NCI-H187 (cell line): ENCODE data around the gene RNF26.

Experiments
- DNase-seq, 2 experiments: peaks; one replicate each; lab custom pipeline; 2025; lab: John Stamatoyannopoulos, UW

RNF26 gene

DNA sequence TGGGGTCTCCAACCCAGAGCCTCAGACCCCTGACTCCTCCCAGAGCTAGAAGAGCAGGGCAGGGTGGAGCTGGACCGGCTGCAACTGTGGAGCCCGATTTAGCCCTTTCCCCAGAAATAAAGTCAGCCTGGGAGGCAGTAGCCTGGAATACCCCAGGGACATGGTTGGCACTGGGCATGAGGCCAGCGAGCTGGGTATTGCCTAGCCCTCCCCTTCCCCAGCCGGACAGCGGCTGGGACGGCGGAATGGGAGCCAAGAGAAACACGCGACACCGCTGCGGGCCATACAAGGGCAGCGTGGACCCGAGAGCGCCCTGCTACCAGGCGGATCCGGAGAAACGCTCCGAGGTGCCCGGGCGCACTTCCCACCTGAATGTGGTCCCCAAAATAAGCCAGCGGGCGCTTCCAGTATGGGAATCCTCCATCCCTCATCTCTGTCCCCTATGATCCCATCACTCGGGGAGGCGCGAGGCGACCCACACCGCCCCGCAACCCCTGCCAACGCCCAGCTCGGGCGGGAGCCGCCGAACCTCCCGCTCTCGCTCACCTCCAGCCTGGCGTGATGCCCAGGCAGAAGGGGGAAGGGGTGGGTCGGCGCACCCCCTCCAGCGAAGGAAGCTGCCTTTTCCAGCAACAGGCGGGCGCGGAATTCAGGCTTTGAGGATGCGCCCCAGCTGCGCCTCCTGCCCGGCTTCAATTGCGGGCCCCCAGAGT lies 18.2 kb upstream of the RNF26 start:
- no peak for DNase-seq

DNA sequence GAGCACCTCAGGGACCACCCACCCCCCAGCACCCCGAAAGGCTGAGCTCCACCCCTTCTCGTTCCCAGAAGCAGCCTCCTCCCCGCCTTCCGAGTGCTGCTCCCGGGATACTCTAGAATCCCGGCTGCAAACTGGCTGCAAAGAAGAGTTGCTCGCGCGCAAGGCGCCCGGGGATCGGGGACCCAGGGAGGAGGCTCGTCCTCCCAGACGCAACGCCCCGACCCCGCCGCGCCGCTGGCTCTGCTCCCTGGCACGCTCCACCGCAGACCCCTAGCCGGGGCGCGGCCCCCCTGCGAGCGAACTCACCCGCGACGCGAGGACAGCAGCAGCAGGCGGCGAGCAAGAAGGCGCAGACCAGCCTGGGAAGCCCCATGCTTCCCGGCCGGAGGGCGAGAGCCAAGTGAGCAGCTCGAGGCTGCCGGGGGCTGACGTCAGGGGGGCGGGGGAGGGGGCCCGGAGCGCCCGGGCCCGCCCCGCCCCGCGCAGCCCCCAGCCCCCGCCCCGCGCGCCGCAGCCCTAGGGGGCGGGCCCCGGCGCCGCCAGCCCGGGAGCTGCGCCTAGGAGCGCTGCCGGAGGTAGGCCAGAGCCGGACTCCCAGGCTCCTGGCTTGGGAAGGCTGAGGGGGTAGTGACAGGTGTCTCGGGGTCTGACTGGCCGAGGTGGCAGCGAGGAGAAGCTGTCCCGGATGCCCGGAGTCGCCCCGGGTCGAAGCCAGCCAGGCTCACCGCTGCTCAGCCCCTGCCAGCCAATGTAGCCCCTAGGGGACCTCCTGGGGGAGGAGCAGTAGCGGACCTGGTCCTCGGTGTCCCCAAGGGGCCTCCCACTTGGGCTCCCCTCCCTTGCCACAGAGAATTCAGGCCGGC lies 17.4 kb upstream of the RNF26 start, which contains the start of gene MCAM:
TSS of gene MCAM (minus strand) at position 402 of the 863 bp plus-strand sequence. CDS start at position 373, 29 bp downstream.
- DNase-seq = no peak

DNA sequence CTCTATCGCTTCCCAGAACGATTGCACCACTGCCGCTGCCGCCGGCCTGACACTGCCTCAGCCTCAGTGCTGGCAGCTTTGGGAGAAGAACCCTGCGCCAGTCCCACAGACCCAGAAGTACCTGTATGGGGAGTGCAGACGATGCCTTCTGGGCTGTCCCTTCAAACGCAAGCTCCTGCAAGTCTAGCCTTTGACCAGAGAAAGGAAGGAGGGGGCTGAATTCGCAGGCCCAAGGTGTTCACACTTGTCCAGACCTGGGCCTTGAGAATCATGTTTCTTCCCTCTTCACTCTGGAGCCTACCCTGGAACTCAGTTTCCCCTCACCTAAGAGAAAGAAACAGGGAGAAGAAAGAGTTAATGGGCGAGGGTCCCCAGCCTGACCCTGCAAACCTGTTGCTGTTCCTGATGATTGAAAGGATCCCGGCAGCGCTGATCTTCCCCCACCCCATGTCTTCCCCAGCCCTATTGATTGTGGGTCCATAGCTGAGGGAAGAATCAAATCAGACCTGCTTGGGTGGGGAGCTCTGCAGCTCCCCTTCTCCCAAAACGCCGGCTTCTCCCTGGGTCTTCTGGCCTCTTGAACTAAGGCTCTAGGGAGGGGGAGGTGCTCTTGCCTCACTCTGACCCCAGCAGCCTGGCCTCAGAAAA lies 16.6 kb upstream of the RNF26 start:
- DNase-seq = no peak

DNA sequence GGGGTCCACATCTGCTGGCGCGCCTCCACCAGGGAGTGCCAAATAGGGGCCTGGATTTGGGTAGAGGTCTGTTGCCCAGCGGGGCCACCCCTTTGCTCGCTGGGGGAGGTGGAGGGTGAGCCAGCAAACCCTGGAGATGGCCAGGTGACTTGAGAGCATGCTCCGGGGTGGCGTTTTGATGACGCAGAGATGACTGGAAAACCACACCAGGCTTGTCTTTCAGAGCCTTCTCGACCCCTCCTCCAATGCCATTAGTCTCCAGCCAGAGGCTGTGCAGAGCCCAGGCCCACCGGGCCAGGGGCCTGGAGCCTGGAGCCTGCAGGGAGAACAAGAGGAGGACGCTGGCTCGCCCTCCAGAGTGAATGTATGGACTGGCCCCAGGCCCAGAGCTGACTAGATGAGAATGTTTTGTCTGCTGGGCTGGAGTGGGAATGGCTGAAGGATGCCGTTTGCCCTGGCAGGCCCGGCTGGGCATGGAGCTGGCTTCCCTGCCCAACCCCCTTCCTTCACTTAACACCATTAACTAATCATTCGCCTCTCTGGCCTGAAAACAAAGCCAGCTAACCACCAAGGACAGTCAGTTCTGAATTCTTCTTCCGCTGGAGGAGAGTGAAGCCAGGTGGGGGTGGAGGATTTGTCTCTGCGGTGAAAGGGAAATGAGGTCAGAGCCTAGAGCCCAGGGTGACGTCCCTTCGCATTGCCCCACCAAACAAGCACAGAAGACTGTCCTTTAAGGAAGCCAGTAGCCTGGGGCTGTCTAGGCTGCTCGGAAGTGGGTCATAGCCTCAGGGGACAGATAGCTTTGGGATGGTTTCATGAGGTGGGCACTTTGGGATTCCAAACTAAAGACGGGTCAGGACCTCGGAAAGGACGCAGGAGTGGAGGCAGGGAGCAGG lies 15.8 kb upstream of the RNF26 start:
- no peak for DNase-seq

DNA sequence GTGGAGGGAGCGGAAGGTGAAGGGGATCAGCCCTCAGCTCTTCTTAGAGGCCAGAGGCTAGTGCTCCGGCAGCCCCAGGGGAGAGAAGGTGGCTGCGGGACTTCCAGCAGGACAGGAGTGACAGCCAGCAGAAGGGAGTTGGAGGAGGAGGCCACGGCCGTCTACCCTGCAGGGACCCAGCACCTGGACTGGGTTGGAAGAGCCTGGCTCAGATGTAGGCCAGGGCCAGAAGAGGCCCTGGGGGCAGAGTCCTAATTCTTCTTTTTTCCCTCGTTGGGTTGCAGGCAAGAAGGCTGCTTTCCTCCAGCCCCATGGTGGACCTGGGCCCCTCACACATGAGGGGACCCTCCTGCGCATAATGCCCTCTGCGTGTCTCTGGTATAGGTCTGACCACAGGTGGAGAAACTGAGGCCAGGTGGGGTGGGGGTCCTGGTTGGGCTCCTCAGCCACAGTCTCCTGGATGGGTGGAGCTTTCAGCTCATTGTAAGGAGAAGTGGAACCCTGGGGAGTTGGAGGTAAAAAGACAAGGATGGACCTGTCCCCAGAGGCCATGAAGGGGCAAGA lies 15.1 kb upstream of the RNF26 start:
- no peak for DNase-seq

DNA sequence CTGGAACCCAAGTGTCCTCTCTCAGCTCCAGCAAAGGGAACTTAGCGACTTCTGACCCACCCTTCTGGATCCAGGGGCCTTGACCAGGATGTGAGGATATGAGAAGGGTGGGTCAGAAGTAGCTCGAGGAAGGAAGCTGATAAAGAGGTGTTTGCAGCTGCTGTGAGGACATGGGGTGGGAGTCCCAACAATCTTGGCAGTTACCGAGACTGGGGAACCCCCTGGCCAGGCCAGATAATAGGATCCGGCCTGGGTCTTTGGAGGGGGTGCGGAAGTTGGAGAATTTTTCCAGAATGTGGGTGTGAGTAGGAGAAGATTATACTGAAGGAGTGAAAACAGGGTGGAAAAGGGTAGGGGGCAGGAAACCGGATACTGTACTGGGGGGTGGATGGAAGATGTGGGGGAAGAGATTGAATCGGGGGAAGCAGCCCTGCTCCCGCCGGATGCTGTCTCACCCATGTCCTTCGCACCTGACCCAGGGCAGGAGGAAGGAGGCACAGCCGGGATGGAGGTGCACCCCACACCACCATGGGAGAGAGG lies 14.6 kb upstream of the RNF26 start:
- DNase-seq = no peak

DNA sequence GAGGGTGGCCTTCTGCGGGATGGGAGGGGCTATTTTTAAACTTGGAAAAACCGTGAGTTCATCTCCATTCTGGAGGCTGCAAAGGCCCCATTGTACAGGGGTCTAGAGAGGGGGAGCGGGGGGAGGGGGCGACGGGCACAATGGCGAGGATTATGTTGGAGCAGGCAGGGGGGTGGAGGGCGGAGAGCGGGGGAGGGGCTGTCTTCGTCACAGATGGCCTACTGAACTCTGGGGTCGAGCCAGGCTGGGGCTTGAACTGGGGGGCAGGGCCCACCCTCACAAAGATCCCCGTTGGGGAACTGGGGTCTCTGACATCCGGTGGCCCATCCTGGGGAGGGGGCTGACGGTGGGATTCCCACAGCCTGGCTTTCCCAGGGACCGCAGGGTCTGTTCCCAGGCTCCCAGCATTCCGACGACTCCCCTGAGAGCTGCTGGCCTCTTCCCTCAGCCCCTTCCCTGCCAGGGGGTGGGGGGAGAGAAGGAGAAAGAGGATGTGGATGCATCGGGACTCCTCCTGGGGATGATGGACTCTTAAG lies 14.0 kb upstream of the RNF26 start:
- DNase-seq = no peak

DNA sequence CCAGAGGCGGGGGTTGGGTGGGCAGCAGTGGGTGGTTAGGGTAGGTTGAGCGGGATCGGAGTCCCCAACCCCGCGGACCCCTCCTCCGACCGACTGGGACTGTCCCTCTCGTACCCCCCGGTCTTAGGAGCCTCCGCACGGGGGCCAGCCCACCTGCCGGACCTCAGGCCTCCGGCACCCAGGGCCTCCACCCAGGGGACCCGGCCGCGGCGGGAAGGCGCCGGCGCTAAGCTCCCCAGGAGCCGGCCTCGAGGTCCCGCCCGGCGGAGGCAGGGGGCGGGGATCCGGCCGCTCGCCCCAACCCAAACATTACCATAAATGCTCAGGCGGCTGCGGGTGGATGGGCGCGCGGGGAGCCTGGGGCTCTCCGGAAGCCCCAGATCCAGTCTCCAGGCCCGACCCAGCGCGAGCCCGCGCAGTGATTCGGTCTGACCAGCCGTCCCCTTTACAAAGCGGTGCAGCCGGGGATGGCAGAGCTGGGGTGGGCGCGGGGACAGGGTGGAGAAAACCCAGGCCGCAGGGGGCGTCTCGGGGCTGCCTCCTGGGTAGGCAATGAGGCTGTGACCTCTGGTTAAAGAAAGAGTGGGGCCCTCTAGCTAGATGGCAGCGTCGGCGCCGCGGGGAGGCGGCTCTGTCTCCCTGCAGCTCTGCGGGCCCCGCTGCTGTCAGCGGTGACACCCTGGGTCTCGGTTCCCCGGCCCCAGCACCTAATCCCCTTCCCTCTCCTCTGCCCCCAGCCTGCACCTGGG lies 13.4 kb upstream of the RNF26 start:
- DNase-seq = no peak

DNA sequence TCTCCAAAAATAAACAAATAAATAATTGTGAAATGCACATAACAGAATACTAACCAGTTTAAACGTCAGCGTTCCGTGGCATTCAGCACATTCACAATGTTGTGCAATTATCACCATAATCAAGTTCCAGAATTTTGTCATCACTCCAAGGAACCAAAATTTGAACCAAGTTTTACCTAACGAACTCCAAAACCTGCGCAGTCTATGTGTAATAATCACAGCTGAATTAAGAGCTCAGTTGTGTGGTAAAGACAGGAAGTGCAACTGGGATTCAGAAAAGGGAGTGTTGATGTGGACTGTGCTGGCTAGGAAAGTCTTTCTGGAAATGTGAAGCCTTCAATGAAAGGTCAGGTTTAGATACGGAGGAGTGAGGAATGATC lies 12.0 kb upstream of the RNF26 start:
- DNase-seq = no peak

DNA sequence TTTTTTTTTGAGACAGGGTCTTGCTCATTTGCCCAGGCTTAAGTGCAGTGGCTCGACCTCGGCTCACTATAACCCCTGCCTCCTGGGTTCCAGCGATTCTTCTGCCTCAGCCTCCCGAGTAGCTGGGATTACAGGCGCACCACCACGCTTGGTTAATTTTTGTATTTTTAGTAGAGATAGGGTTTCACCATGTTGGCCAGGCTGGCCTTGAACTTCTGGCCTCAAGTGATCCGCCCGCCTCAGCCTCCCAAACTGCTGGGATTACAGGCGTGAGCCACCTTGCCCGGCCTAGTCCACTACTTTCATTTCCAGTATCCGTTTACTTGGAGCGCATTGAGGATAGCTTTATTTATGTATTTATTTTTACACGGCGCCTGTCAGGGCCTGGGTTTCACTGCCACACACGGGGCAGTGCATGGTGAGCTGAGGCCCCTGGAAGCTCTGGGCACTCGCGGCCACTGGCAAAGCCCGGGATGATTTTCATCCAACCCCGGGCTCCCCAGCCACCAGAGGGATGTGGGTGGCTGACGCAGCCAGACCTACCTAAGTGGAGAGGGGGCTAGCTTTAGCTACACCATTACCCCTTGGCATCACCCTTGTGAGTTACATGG lies 11.3 kb upstream of the RNF26 start:
- DNase-seq = no peak

DNA sequence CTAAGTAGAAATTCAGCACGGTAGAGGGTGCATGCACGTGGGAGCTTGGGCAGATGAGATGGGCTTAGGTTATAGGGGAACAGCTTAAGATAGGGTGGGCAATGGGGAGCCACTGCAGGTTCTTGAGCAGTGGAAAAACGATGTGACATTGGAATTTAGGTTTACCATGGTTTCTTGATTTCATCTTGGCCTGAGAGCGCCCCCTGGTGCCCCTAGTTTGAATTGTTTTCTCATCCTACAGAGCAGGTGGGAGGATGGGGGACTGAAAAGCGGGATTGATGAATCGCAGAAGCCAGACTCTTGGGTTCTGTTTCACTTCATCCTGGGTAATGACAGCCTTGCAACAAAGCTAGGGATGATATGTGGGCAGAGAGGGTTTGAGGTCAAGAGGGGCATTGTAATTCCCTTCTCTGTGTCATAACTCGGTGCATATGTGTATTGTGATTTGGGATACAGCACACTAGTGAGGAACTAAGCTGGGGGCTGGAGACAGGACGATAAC lies 10.7 kb upstream of the RNF26 start:
- peak in 1 of 2 experiments; percentile 46 for DNase-seq

DNA sequence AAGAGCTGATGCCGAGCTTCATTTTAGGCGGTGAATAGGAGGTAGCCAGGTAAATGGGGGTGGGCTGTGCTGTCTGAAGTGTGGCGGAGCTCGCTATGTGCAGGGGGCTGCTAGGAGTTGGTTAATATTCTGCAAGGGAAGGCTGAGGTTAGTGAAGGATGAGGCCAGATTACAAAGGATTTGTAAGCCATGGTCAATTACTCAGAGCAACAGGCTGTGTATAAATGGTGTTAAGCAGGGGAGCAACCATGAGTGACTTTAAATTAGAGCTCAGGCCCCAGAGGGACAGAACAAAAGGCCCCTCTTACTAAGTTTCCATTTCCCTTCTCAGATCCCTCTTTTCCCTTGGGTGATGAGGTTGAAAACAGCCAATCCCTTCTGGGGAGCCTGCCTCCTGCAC lies 10.1 kb upstream of the RNF26 start:
- DNase-seq = no peak

DNA sequence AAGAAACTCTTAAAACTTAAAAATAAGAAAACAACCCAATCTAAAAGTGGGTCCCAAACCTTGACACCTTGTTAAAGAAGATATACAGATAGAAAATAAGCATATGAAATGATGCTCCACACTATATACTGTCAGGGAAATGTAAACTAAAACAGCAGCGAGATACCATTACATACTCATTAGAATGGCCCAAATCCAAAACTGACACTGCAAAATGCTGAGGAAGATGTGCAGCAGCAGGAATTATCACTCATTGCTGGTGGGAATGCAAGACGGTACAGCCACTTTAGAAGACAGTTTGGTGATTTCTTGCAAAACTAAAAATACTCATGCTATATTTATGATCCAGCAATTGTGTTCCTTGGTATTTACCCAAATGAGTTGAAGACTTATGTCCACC lies 5.0 kb upstream of the RNF26 start:
- no peak for DNase-seq

DNA sequence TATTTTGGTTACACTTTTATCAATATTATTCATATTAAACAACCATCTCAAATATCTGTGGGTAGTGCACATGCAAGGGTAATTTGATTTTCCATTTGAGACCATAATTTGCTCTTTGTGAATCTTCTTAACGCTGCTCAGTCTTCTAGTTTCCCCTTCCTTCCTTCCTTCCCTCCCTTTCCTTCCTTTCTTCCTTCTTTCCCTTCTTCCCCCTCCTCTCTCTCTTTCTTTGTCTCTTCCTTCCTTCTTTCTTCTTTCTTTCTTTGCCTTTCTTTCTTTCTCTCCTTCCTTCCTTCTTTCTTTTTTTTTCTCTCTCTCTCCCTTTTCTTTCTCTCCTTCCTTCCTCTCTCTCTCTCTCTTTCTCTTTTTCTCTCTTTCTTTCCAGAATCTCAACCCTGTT lies 4.1 kb upstream of the RNF26 start:
- DNase-seq = no peak

DNA sequence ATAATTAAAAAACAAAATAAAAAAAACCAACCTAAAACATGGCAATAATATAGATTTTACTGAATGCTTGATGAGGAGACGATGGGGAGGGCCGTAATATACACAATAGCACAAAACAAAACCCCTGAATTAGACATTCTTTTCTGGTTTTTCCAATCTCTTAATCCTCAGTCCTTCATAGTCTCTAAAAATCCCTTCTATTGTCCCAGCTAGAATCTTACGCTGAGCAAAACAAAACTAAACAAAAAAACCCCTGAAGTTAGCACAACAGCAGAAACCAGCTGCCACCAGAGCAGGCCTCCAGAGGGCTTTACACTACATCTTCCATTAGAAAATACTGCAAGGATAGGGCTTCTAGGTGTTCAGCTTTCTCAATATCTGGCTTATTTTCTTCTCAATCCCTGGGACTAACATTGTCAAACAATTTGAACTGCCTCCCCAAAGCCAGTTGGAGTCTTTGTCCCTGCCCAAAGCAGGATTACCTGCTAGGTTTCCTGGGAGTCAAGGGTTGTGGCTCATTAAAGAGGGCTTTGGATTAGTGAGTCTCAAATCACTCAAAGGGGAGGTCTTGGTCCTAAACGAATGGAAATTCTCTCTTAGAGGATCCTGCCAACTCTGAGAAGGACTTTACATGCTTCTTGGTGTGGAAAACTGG lies 2.1 kb upstream of the RNF26 start:
- DNase-seq = no peak

DNA sequence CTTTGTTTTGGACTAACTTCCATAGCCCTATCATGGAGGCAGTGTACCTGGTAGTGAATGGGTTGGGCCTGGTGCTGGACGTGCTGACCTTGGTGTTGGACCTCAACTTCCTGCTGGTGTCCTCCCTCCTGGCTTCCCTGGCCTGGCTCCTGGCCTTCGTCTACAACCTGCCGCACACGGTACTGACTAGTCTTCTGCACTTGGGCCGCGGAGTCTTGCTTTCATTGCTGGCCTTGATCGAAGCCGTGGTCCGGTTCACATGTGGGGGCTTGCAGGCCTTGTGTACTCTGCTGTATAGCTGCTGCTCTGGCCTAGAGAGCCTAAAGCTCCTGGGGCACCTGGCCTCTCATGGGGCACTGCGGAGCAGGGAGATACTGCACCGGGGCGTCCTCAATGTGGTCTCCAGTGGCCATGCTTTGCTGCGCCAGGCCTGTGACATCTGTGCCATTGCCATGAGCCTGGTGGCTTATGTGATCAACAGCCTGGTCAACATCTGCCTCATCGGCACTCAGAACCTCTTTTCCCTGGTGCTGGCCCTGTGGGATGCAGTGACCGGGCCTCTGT lies 846 bp downstream of the RNF26 start:
- DNase-seq = no peak

DNA sequence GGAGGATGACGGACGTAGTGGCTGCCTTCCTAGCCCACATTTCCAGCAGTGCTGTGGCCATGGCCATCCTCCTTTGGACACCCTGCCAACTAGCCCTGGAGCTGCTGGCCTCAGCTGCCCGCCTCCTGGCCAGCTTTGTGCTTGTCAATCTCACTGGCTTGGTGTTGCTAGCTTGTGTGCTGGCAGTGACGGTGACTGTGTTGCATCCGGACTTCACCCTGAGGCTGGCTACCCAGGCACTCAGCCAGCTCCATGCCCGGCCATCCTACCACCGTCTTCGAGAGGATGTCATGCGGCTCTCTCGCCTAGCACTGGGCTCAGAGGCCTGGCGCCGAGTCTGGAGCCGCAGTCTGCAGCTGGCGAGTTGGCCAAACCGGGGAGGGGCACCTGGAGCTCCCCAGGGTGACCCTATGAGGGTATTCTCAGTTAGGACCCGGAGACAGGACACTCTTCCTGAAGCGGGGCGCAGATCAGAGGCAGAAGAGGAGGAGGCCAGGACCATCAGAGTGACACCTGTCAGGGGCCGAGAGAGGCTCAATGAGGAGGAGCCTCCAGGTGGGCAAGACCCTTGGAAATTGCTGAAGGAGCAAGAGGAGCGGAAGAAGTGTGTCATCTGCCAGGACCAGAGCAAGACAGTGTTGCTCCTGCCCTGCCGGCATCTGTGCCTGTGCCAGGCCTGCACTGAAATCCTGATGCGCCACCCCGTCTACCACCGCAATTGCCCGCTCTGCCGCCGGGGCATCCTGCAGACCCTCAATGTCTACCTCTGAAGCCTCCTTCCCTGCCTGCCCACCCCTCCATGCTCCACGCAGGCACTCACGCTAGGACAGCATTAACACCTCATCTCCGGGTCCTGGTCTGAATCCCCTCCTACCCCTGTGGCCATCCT lies 1.6 kb downstream of the RNF26 start:
- DNase-seq = no peak
